ENCODE measurements around the gene GPR65. TPM values are rescaled to one million over a fixed set of nuclear protein-coding genes. Genes with fewer than 3 reads are reported as not detected.
"Not testable (repeated sequence)": the region's sequence is repeated elsewhere in the genome, so short reads cannot be mapped to it uniquely, and the experiment has no call there.

Gene GPR65
- total RNA-seq, 1 donor from 2014 or later, result 0.13 TPM

DNA sequence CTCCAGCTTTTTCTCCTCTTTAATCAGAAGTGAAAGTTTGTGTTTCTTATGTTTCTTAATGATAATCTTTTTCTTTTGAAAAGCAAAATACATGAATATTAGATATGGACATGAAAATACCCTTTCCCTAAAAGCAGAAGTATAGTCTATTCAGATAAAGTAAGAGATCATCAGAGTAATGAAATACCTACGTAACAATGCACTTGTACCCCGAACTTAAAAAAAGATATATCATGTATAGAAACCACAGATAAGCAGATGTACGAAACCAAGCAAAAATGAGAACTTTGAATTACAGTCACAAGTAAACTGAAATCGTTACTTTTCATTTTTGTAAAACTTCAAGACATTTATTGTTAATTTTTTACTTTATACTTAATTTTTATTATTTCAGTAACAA, 1.5 kb upstream of the GPR65 start:
- no peak for DNase-seq (ENCODE audit: low read depth in 2 of 2)

DNA sequence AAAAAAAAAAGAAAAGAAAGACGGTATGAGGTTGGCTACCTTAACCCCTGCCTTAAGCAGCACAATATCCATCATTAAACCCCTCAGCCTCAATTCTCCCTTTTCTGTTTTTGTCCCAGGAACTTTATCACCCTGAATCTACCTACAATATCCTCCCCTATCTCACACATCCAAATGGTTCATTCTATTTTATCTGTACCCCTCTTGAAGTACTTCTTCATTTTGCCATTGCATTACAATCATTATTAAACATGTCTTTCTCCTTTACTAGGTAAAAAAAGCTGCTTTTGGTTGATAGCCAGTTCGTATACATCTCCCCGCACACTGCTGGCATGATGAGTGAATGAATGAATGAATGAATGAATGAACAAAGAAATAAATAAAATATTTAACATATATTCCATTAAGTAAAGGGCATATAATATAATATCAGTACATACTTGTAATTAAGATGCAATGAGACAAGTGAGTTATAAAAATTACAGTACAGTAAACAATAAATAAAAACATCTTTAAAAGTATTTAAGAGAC, 364 bp upstream of the GPR65 start:
- DNase-seq (ENCODE audit: low read depth in 2 of 2), result no peak

- DNase-seq (ENCODE audit: low read depth in 2 of 2), result no peak
Observed at GRCh38 chr14:88005978-88006851, 1.3 kb downstream of the GPR65 start.

DNA sequence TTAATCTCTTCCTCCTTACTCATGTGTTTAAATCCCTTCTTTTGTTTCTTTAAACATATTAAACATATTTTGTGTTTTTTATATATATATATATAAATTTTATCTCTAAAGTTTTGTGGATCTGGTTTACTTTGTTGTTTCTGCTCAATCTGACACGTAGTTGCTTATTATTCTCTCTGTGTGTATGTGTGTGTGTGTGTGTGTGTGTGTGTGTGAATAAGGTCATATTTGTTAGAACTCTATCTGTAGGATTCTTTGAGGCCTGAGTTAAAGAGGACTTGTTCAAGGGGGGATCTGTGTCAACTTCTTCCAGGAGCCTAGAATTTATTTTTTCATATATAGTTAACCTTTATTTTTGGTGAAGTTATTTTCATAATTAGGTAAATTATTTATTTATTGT, 2.7 kb downstream of the GPR65 start:
- DNase-seq (ENCODE audit: low read depth in 2 of 2), result no peak

- DNase-seq (ENCODE audit: low read depth in 2 of 2), result no peak
Observed at GRCh38 chr14:88008039-88008742, 3.3 kb downstream of the GPR65 start.

DNA sequence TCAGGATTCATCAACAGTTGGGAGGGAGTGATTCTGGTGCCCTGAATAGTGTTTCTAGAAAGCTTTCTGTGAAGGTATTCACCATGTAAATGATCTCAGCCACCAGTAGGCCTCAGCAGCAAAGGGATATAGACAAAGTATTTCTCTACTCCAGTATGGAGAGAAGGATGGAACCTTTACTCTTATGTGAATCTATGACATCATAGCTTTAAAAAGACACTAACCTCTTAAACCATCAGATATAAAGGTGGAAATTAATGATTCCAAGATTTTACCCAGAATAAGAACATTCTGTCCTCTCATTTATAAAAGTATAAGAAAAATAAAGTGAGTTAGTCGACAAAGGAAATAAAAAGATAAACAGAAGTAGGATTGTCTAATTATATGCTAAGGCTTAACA, 4.6 kb downstream of the GPR65 start:
- no peak for DNase-seq (ENCODE audit: low read depth in 2 of 2)

DNA sequence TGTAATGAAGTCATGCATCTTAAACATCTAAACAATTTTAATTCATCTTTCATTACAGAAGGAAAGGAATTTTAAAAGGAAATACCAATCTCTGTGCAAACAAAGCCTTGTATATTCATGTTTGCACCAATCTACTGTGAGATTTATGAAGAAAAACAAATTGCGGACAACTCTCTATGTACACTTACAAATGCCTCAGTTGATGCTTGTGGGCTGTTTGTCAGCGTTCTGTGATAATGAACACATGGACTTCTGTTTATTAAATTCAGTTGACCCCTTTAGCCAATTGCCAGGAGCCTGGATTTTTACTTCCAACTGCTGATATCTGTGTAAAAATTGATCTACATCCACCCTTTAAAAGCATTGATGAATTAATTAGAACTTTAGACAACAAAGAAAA, 5.4 kb downstream of the GPR65 start:
- no peak for DNase-seq (ENCODE audit: low read depth in 2 of 2)

GRCh38 chr14:88012495-88012894, 7.6 kb downstream of the GPR65 start:
- DNase-seq (ENCODE audit: low read depth in 2 of 2), result no peak

DNA sequence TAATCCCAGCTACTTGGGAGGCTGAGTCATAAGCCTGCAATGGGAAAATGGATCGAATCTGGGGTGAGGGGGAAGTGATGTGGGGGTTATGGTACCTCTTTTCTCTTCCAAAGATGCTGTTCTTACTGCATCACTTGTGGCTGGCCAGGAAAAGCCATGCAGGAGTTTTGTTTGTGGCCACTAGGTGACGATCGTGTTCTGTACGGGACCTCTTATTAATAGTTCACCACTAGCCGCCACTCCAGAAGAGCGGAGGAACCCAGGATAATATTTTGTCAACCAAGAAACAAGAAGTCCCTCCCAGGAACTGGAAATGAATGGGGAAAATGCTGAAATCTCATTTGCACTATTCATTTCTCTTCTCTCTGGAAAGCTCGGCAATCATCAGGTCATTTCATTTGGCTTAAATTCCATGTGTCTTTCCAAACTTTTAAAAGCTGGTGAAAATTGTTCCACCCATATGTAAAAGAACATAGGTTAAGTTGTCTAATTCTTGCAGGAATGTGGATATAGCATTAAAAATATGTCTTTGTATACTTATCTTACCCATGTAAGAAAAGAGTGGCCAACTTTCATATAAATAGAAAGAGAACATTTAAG, 8.9 kb downstream of the GPR65 start:
- DNase-seq (ENCODE audit: low read depth in 2 of 2), result peak; percentile 25 to 73

GRCh38 chr14:88016768-88017167, 11.8 kb downstream of the GPR65 start:
- DNase-seq (ENCODE audit: low read depth in 2 of 2), result no peak

GRCh38 chr14:88017535-88017934, 12.6 kb downstream of the GPR65 start:
- DNase-seq (ENCODE audit: low read depth in 2 of 2), result no peak

DNA sequence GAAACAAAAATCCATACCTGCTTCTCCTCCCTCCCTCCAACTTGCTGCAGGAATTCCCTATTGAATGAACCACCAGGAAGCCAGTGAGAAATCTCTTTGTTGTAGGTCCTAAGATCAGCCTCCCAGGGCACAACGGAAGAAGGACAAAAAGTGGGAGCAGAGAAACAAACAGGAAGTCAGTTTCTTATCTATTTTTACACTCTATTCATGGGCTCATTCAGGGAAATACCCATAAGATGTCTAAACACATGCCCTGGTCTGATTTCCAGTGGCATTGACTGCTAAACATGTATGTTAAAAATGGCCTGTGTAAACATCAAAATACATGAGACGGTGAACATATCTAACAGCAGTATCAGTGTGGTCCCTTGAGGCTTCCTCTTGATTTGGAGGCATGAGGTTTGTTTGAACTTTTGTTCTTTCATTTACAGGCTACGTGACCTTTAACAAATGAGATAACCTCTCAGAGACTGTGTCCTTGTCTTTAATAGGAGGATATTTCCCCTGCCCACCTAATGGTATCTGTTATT, 18.8 kb downstream of the GPR65 start:
- no peak for DNase-seq (ENCODE audit: low read depth in 2 of 2)

DNA sequence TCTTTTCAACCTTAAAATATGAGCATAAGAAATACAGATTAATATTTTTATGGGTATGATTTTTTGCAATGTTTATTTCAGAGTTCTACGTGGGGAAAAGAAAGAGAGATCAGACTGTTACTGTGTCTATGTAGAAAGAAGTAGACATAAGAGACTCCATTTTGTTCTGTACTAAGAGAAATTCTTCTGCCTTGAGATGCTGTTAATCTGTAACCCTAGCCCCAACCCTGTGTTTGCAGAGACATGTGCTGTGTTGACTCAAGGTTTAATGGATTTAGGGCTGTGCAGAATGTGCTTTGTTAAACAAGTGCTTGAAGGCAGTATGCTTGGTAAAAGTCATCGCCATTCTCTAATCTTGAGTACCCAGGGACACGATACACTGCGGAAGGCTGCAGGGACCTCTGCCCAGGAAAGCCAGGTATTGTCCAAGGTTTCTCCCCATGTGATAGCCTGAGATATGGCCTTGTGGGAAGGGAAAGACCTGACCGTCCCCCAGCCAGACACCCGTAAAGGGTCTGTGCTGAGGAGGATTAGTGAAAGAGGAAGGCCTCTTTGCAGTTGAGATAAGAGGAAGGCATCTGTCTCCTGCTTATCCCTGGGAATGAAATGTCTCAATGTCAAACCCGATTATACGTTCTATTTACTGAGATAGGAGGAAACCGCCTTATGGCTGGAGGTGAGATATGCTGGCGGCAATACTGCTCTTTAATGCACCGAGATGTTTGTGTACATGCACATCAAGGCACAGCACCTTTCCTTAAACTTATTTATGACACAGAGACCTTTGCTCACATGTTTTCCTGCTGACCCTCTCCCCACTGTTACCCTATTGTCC, 19.5 kb downstream of the GPR65 start:
- DNase-seq (ENCODE audit: low read depth in 2 of 2), result not testable (repeated sequence)

- no peak for DNase-seq (ENCODE audit: low read depth in 2 of 2)
Observed at GRCh38 chr14:88025313-88025712, 20.4 kb downstream of the GPR65 start.

- DNase-seq (ENCODE audit: low read depth in 2 of 2), result no peak
Observed at GRCh38 chr14:88026890-88027289, 22.0 kb downstream of the GPR65 start.

DNA sequence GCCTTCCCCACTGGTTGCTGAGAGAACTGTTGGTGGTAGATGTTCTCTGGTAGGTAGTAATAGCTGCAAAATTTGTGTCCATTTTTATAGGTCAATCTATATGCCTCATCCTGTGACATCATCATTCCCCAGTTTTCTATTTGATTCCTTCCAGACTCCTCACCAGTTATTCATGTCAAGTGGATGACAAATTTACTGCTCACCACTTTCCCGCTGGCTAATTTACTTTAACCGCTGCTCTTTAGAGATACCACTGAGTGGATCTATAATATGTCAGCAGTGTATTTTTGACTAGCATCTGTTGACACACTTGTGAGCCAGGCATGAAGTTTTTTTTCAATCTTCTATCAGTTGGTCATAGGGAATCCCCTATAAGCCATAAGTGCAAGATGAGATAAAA, 24.6 kb downstream of the GPR65 start:
- no peak for DNase-seq (ENCODE audit: low read depth in 2 of 2)

DNA sequence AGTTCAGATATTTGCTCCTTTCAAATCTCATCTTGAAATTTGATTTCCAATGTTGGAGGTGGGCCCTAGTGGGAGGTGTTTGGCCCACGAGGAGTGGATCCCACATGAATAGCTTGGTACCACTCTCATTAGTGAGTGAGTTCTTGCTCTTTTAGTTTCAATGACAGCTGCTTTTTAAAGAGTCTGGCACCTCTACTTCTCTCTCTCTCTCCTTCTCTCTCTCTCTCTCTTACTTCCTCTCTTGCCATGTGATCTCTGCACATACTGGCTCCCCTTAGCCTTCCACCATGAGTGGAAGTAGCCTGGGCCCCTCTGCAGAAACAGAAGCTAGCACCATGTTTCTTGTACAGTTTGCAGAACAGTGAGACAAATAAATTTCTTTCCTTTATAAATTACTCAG, 25.1 kb downstream of the GPR65 start:
- DNase-seq (ENCODE audit: low read depth in 2 of 2), result no peak

DNA sequence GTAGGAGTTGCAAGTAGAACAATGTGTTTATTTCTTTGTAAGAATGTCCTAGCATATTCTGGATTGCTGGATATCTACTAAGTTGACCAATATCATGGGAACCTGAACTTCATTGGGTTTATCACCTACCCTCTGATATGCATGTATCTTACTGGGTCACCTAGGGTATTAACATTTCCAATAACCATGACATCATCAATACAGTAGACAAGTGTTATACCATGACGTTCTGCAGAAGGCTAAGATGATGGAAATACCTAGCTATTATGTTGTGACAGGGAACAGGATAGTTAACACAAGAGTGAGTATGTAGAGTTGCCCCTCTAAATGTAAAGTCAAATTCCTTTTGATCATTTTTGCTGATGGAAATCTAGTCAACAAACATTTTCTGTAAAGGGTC, 26.0 kb downstream of the GPR65 start:
- DNase-seq (ENCODE audit: low read depth in 2 of 2), result no peak

DNA sequence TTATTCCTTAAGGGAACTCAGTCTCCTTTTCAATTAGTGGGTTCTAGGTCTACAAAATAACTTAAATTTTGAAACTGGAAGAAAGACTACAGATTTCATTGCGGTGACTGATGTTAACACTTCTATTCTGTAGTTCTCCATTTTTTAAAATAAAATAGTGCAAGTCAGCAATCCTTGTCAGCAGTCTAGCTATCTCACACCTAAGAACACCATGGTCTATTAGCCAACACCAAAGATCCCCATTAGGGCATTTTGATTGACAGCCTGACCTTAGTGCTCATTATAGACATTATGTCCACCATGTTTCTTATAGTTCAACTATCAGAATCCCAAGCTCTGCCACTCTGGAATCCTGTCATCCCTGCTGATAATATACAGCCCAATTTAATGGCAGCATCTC, 27.4 kb downstream of the GPR65 start:
- no peak for DNase-seq (ENCODE audit: low read depth in 2 of 2)

DNA sequence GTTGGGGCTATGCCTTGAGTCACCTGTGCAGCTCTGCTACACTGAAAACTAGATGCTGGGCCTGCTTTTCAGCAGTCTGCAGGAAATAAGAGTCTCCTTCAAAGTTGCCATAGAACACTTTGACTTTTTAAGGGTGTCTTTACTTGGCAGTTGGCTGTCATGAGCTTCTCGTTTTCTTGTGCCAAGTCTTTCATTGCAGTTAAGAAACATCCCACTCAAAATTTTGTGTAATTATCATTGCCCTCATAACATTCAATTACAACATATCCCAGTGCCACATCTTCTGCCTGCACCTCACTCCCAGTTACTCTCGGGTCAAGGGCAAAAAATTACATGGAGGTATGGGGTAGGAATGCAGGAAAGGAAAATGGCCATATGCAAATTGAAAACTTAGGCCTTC, 29.1 kb downstream of the GPR65 start:
- DNase-seq (ENCODE audit: low read depth in 2 of 2), result no peak

DNA sequence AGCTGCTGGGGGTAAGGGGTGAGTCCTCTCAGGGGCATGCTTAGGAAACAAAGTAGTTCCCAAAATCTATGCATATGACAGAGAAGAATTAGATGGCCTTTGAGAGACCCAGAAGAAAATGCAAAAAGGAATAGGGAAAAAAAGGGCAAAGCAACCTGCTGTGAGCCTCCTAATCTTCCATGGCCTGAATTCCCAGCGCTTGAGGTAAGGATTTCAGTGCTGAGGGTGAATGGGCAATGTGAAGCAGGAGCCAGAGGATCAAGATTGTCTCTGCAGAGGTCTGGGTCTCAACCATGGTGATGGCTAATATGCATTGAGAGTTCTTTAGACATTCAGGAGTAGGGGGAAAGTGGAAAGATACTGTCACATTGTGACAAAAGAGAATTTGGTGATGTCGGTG, 31.5 kb downstream of the GPR65 start:
- no peak for DNase-seq (ENCODE audit: low read depth in 2 of 2)

All from dermis microvascular lymphatic vessel endothelial cell (primary cell).